ENCODE measurements around the gene TIMELESS. TPM values are rescaled to one million over a fixed set of nuclear protein-coding genes. Genes with fewer than 3 reads are reported as not detected.
"Not testable (repeated sequence)": the region's sequence is repeated elsewhere in the genome, so short reads cannot be mapped to it uniquely, and the experiment has no call there.

The TIMELESS gene
- polyA plus RNA-seq, 1 donor: 12.7 TPM

GRCh38 chr12:56401125-56401524 lies 48.1 kb downstream of the TIMELESS start:
- DNase-seq: not testable (repeated sequence)

- DNase-seq: not testable (repeated sequence)
These were observed 49.8 kb downstream of the TIMELESS start for GRCh38 chr12:56399466-56399865.

GRCh38 chr12:56398324-56398723 lies 50.9 kb downstream of the TIMELESS start:
- DNase-seq: no peak

GRCh38 chr12:56392331-56392730 lies 56.9 kb downstream of the TIMELESS start:
- DNase-seq: no peak

GRCh38 chr12:56391721-56392120 lies 57.5 kb downstream of the TIMELESS start:
- no peak for DNase-seq

- DNase-seq: no peak
These were observed 59.8 kb downstream of the TIMELESS start for GRCh38 chr12:56389412-56389811.

GRCh38 chr12:56387152-56387736 lies 62.0 kb downstream of the TIMELESS start:
- no peak for DNase-seq

- DNase-seq: no peak
These were observed 63.4 kb downstream of the TIMELESS start for GRCh38 chr12:56385873-56386272.

GRCh38 chr12:56382611-56383010 lies 66.6 kb downstream of the TIMELESS start:
- no peak for DNase-seq

- no peak for DNase-seq
These were observed 71.3 kb downstream of the TIMELESS start for GRCh38 chr12:56377989-56378316.

GRCh38 chr12:56377310-56377988 lies 71.8 kb downstream of the TIMELESS start:
- DNase-seq: no peak

GRCh38 chr12:56375598-56376434 lies 73.4 kb downstream of the TIMELESS start:
- DNase-seq: no peak

- no peak for DNase-seq
These were observed 74.3 kb downstream of the TIMELESS start for GRCh38 chr12:56374726-56375597.

GRCh38 chr12:56373515-56373914 lies 75.7 kb downstream of the TIMELESS start:
- no peak for DNase-seq

GRCh38 chr12:56366948-56367347 lies 82.3 kb downstream of the TIMELESS start:
- no peak for DNase-seq

Other genes with a start within 250 kb of the TIMELESS start
- 45.6 TPM for gene RNF41, start 227.5 kb downstream of the TIMELESS start, polyA plus RNA-seq (ENCODE audit: insufficient read length)
- gene NABP2, start 225.1 kb downstream of the TIMELESS start, polyA plus RNA-seq (ENCODE audit: insufficient read length): 17.4 TPM
- not detected for gene SLC39A5, start 219.4 kb downstream of the TIMELESS start, polyA plus RNA-seq (ENCODE audit: insufficient read length)
- 18.9 TPM for gene ANKRD52, start 191.0 kb downstream of the TIMELESS start, polyA plus RNA-seq (ENCODE audit: insufficient read length)
- 16.4 TPM for gene COQ10A, start 182.5 kb downstream of the TIMELESS start, polyA plus RNA-seq (ENCODE audit: insufficient read length)
- gene CS, start 149.1 kb downstream of the TIMELESS start, polyA plus RNA-seq (ENCODE audit: insufficient read length): 232 TPM
- gene CNPY2, start 133.4 kb downstream of the TIMELESS start, polyA plus RNA-seq (ENCODE audit: insufficient read length): 41.0 TPM
- gene PAN2, start 115.4 kb downstream of the TIMELESS start, polyA plus RNA-seq (ENCODE audit: insufficient read length): 46.7 TPM
- gene IL23A, start 110.5 kb downstream of the TIMELESS start, polyA plus RNA-seq (ENCODE audit: insufficient read length): 0.52 TPM
- 71.4 TPM for gene STAT2, start 89.3 kb downstream of the TIMELESS start, polyA plus RNA-seq (ENCODE audit: insufficient read length)
- gene APOF, start 86.6 kb downstream of the TIMELESS start, polyA plus RNA-seq (ENCODE audit: insufficient read length): not detected
- gene MIP, start 5.2 kb upstream of the TIMELESS start, polyA plus RNA-seq (ENCODE audit: insufficient read length): not detected
- 3.0 TPM for gene SPRYD4, start 19.2 kb upstream of the TIMELESS start, polyA plus RNA-seq (ENCODE audit: insufficient read length)
- 0.52 TPM for gene GLS2, start 38.7 kb upstream of the TIMELESS start, polyA plus RNA-seq (ENCODE audit: insufficient read length)
- 17.8 TPM for gene RBMS2, start 72.4 kb upstream of the TIMELESS start, polyA plus RNA-seq (ENCODE audit: insufficient read length)
- gene BAZ2A, start 180.9 kb upstream of the TIMELESS start, polyA plus RNA-seq (ENCODE audit: insufficient read length): 41.9 TPM
- 603 TPM for gene ATP5F1B, start 196.6 kb upstream of the TIMELESS start, polyA plus RNA-seq (ENCODE audit: insufficient read length)
- gene PTGES3, start 238.9 kb upstream of the TIMELESS start, polyA plus RNA-seq (ENCODE audit: insufficient read length): 185 TPM

Data from hindlimb muscle (tissue), 1 donor.